HepG2 (cell line): ENCODE results near the gene HAUS1. TPM values are rescaled to one million over a fixed set of nuclear protein-coding genes. Genes with fewer than 3 reads are reported as not detected.

Source experiments
- ATAC-seq: fragments of 200-7000 bp; cut with Tn5 transposase; 3 replicates; pipeline ENCODE4 v1.9.1; 2020; ENCODE audit warnings: mild to moderate bottlenecking, moderate library complexity
- BruUV-seq: library from RNA; stranded (reverse); fragments of 400-500 nt; replicated peaks from 2 replicates; lab custom pipeline; 2021; lab: Mats Ljungman, UMichigan
- CTCF ChIA-PET: fragments of 300-600 bp; formaldehyde crosslinking; extraction: SDS; loops from one replicate; lab custom pipeline; 2021; ENCODE audit warnings: low total read pairs, inconsistent platforms, low intra/inter-chr PET ratio; lab: Yijun Ruan, JAX
- POLR2A ChIA-PET: fragments of 350-600 bp; sonication (Branson Sonifier 250); formaldehyde crosslinking; loops from one replicate; lab custom pipeline; 2020; ENCODE audit warnings: antibody characterized with exemption, inconsistent platforms; lab: Yijun Ruan, JAX
- DNase-seq: peaks from one replicate; pipeline ENCODE4 v3.0.0-alpha.2; 2015; ENCODE audit warnings: low spot score
- FAIRE-seq: peaks from 3 replicates; lab custom pipeline; 2011; peaks lifted over from hg19 to GRCh38; lab: Jason Lieb, UNC
- H2AFZ ChIP-seq: one replicate; pipeline ENCODE4 v1.6.1; 2011; ENCODE audit warnings: low read length, inconsistent platforms
- H3K27ac ChIP-seq: fragments of 300-600 bp; 3 replicates; pipeline ENCODE4 v1.8.0; 2011; ENCODE audit warnings: mixed run types, mild to moderate bottlenecking, mixed read lengths, low read length, inconsistent platforms; ENCODE audit not compliant: insufficient read depth; ENCODE audit errors: extremely low read length
- H3K27me3 ChIP-seq, 2 experiments: fragments of 200-600 bp in 1 of 2; 2 replicates in 1 of 2; 3 replicates in 1 of 2; pipeline versions ENCODE4 v1.6.0 to v1.8.0; 2011; ENCODE audit warnings: low read length in 2 of 2, mild to moderate bottlenecking in 2 of 2, moderate library complexity in 2 of 2, inconsistent platforms in 1 of 2; ENCODE audit not compliant: insufficient read depth in 2 of 2, control insufficient read depth in 1 of 2
- H3K36me3 ChIP-seq, 2 experiments: fragments of 200-600 bp in 1 of 2; replicated peaks in 1 of 2; 2 replicates in 1 of 2; 3 replicates in 1 of 2; pipeline versions ENCODE4 v1.5.1 to v1.8.0; 2011; ENCODE audit warnings: low read length in 2 of 2, inconsistent platforms in 1 of 2; ENCODE audit not compliant: insufficient read depth in 2 of 2, control insufficient read depth in 1 of 2
- H3K4me1 ChIP-seq: 2 replicates; pipeline ENCODE4 v1.5.1; 2012; ENCODE audit warnings: low read length, inconsistent platforms; ENCODE audit not compliant: insufficient read depth
- H3K4me2 ChIP-seq: 2 replicates; pipeline ENCODE4 v1.6.0; 2011; ENCODE audit warnings: low read depth, low read length, inconsistent platforms
- H3K4me3 ChIP-seq, 3 experiments: fragments of 200-600 bp in 1 of 3; sonication (generic), shearing (Covaris generic) in 1 of 3; replicated peaks in 1 of 3; 2 replicates each; pipeline ENCODE4 v1.5.1; 2011 to 2016; ENCODE audit warnings: low read length in 3 of 3, inconsistent platforms in 2 of 3, low read depth in 2 of 3, mild to moderate bottlenecking in 2 of 3, control low read depth in 1 of 3, mixed read lengths in 1 of 3; ENCODE audit not compliant: insufficient read depth in 1 of 3
- H3K79me2 ChIP-seq: one replicate; pipeline ENCODE4 v1.6.1; 2011; ENCODE audit warnings: low read length, inconsistent platforms; ENCODE audit not compliant: insufficient read depth
- H3K9ac ChIP-seq: 2 replicates; pipeline ENCODE4 v1.6.0; 2011; ENCODE audit warnings: mild to moderate bottlenecking, low read depth, low read length, inconsistent platforms; ENCODE audit not compliant: insufficient read depth
- H3K9me3 ChIP-seq: 2 replicates; pipeline ENCODE4 v1.5.1; 2012; ENCODE audit warnings: mild to moderate bottlenecking, low read length
- H4K20me1 ChIP-seq: 2 replicates; pipeline ENCODE4 v1.6.0; 2011; ENCODE audit warnings: inconsistent platforms, mild to moderate bottlenecking, low read length, moderate library complexity; ENCODE audit not compliant: insufficient read depth
- CREB1 ChIP-seq, 2 experiments: fragments of 450-650 bp in 1 of 2; IDR thresholded peaks; 2 replicates each; pipeline ENCODE4 v1.6.1; 2016 to 2017; ENCODE audit warnings: control low read depth in 1 of 2, mild to moderate bottlenecking in 1 of 2, missing compliant biosample characterization in 1 of 2, missing genetic modification characterization in 1 of 2
- IRF2 ChIP-seq: IDR thresholded peaks from 2 replicates; pipeline ENCODE4 v1.6.1; 2018; ENCODE audit warnings: missing genetic modification reagents, missing compliant biosample characterization
- RARG ChIP-seq: sonication (generic); formaldehyde crosslinking; IDR thresholded peaks from 2 replicates; pipeline ENCODE4 v1.4.0; 2020; ENCODE audit warnings: low read depth, mild to moderate bottlenecking, missing genetic modification reagents
- SMAD9 ChIP-seq: sonication (generic); formaldehyde crosslinking; IDR thresholded peaks from 2 replicates; pipeline ENCODE4 v1.5.1; 2020; ENCODE audit warnings: mild to moderate bottlenecking, missing genetic modification reagents
- ZBTB3 ChIP-seq: sonication (generic); formaldehyde crosslinking; IDR thresholded peaks from 2 replicates; pipeline ENCODE4 v1.4.0; 2020; ENCODE audit warnings: low read depth, mild to moderate bottlenecking, moderate library complexity, missing genetic modification reagents, borderline replicate concordance
- ZNF558 ChIP-seq: sonication (generic); formaldehyde crosslinking; IDR thresholded peaks from 2 replicates; pipeline ENCODE4 v1.9.0; 2022; ENCODE audit warnings: mild to moderate bottlenecking, missing genetic modification reagents, borderline replicate concordance
- ZNF770 ChIP-seq: sonication (generic); formaldehyde crosslinking; IDR thresholded peaks from 2 replicates; pipeline ENCODE4 v1.5.0; 2020; ENCODE audit warnings: mild to moderate bottlenecking, missing genetic modification reagents
- ZNF780A ChIP-seq: sonication (generic); formaldehyde crosslinking; IDR thresholded peaks from 2 replicates; pipeline ENCODE4 v1.8.0; 2022; ENCODE audit warnings: mild to moderate bottlenecking, missing genetic modification reagents, moderate library complexity
- WGBS: methylation state at CpG from one replicate; pipeline ENCODE4 v1.1.6; 2017; ENCODE audit warnings: low lambda C conversion rate; 5-methylcytosine and 5-hydroxymethylcytosine counted together
- in situ Hi-C: cut with HindIII; loops from 2 replicates; pipeline ENCODE4 v1.10.0; 2017; ENCODE audit warnings: low pct_unique_long_range_greater_than_20kb; ENCODE audit not compliant: extremely low pct_ligation_motif_present
- intact Hi-C: fragments of 100-400 bp; cut with micrococcal nuclease; formaldehyde crosslinking; loops from one replicate; pipeline ENCODE4 v1.10.0; 2022; ENCODE audit not compliant: unreplicated experiment
- polyA plus RNA-seq, 8 experiments: library from polyadenylated mRNA; depleted of rRNA in 3 of 8; stranded (reverse) in 7 of 8; unstranded in 1 of 8; fragments of >200 nt; fragmentation: Illumina TruSeq in 4 of 8; extraction: Trizol in 4 of 8; gene quantifications; 2 replicates each; pipeline versions ENCODE4 v1.2.1 to v1.2.3, GENCODE V29; 2011 to 2016; ENCODE audit warnings: low read depth in 4 of 8, missing spikeins in 1 of 8, mixed read lengths in 1 of 8; ENCODE audit not compliant: insufficient read depth in 1 of 8
- total RNA-seq, 5 experiments: library from RNA; depleted of rRNA; stranded (reverse); fragments of >200 nt; fragmentation: Illumina TruSeq; extraction: Trizol; gene quantifications; 2 replicates each; pipeline ENCODE4 v1.2.3, GENCODE V29; 2016; ENCODE audit warnings: low read depth in 1 of 5
- TF ChIP-seq, protein P1 (sequence below): sonication (generic); formaldehyde crosslinking; IDR thresholded peaks from 2 replicates; pipeline ENCODE4 v1.4.0; 2020; ENCODE audit warnings: missing genetic modification reagents, low read depth, mild to moderate bottlenecking, borderline replicate concordance
- TF ChIP-seq, protein P2 (sequence below): sonication (generic); formaldehyde crosslinking; IDR thresholded peaks from 2 replicates; pipeline ENCODE4 v1.5.1; 2020; ENCODE audit warnings: missing genetic modification reagents, mild to moderate bottlenecking, borderline replicate concordance

The HAUS1 gene
- total and polyA plus RNA-seq, 2 of the 13 experiments (the other 11 are each of a cell fraction or from before 2014, with no cell fraction given): 20.6 to 59.2 TPM

DNA sequence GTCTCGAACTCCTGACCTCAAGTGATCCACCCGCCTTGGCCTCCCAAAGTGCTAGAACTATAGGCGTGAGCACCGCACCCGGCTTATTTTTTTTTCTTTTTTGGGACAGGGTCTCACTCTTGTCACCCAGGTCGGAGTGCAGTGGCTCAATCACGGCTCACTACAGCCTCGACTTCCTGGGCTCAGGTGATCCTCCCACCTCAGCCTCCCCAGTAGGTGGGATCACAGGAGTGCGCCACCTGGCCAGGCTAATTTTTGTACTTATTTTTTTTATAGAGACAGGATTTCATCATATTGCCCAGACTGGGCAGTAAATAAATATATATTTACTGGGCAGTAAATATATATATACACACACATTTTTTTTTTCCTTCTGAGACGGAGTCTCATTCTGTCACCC, 8.7 kb upstream of the HAUS1 start:
- 97% methylated on average over 10 of the region's 10 CpGs for WGBS
- Histone ChIP-seq H3K36me3 (peaks cover 12 to 33% of the 10 kb centered on the region in 2 experiments), H3K4me3 (no peak overlapping the region), H3K27ac (no peak overlapping the region), H3K4me2 (peak overlapping the region; percentile 75; the same call in 1 of the 2 replicates), H3K27me3 (no peaks in the 10 kb centered on the region; a peak in 1 of 5 replicates), H3K9me3 (no peaks in the 10 kb centered on the region), H3K9ac (no peak overlapping the region), H3K79me2 (peaks cover 65% of the 10 kb centered on the region), H3K4me1 (peaks cover 44% of the 10 kb centered on the region), H2AFZ (no peak overlapping the region), H4K20me1 (peaks cover 17% of the 10 kb centered on the region; the same call in 1 of the 2 replicates)
- intact Hi-C loops (no loop called here), in situ Hi-C loops (no loop called here)
- TF ChIP-seq ZNF780A (CRISPR knock-in tag) (no peak), ZNF770 (CRISPR knock-in tag) (peak; percentile 60; the same call in 1 of the 2 replicates)
- ChIA-PET POLR2A (no interaction called here), CTCF (no interaction called here)
- BruUV-seq: no TSS peak
- no peak for ATAC-seq
- no peak for DNase-seq
- FAIRE-seq: no peak

GRCh38 chr18:46096651-46097300, 7.4 kb upstream of the HAUS1 start:
- no peak for ATAC-seq
- FAIRE-seq: no peak
- Histone ChIP-seq H3K27me3 (no peaks in the 10 kb centered on the region; a peak in 1 of 5 replicates), H3K79me2 (peaks cover 56% of the 10 kb centered on the region), H3K4me2 (peak overlapping the region; percentile 75), H4K20me1 (peaks cover 17% of the 10 kb centered on the region; the same call in 1 of the 2 replicates), H3K9ac (peak overlapping the region; percentile 96), H3K4me1 (peaks cover 36% of the 10 kb centered on the region), H3K4me3 (peak overlapping the region; percentile 91 to 98 (median 95)), H2AFZ (no peak overlapping the region), H3K9me3 (no peaks in the 10 kb centered on the region), H3K36me3 (peaks cover 3 to 22% of the 10 kb centered on the region in 2 experiments), H3K27ac (peak overlapping the region; percentile 94)
- DNase-seq: no peak
- intact Hi-C loops (no loop called here), in situ Hi-C loops (no loop called here)
- ChIA-PET CTCF (no interaction called here), POLR2A (interaction anchor here (1.2 to 2.0 kb wide), 2 partner anchors 14 to 23 kb away, joined by 5 to 15 read pairs; no protein-coding TSS in a partner anchor)
- WGBS: 17% methylated on average over 22 of the region's 22 CpGs
- TSS peak; percentile 73 for BruUV-seq
- TF ChIP-seq SMAD9 (no peak), ZBTB3 (no peak), RARG (CRISPR knock-in tag) (no peak), CREB1 (IDR thresholded peaks at IDR 0.05) (0 out of 2 replicates have a peak, but pooled peaks have one; percentile 8), CREB1 (CRISPR knock-in tag; IDR thresholded peaks at IDR 0.05) (no peak), ZNF558 (0 out of 2 replicates have a peak, but pooled peaks have one; percentile 48), IRF2 (CRISPR knock-in tag) (no peak)
- TF ChIP-seq, protein P1, sequence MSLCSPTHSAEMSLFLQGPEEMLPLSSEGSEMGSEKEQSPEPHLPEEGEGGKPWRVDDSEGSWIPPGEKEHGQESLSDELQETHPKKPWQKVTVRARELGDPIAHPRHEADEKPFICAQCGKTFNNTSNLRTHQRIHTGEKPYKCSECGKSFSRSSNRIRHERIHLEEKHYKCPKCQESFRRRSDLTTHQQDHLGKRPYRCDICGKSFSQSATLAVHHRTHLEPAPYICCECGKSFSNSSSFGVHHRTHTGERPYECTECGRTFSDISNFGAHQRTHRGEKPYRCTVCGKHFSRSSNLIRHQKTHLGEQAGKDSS (CRISPR knock-in tag): no peak
- TF ChIP-seq, protein P2, sequence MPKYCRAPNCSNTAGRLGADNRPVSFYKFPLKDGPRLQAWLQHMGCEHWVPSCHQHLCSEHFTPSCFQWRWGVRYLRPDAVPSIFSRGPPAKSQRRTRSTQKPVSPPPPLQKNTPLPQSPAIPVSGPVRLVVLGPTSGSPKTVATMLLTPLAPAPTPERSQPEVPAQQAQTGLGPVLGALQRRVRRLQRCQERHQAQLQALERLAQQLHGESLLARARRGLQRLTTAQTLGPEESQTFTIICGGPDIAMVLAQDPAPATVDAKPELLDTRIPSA (CRISPR knock-in tag): no peak
